ENCODE results near the gene RAET1G.
"Not testable (repeated sequence)": the region's sequence is repeated elsewhere in the genome, so short reads cannot be mapped to it uniquely, and the experiment has no call there.

Gene RAET1G

DNA sequence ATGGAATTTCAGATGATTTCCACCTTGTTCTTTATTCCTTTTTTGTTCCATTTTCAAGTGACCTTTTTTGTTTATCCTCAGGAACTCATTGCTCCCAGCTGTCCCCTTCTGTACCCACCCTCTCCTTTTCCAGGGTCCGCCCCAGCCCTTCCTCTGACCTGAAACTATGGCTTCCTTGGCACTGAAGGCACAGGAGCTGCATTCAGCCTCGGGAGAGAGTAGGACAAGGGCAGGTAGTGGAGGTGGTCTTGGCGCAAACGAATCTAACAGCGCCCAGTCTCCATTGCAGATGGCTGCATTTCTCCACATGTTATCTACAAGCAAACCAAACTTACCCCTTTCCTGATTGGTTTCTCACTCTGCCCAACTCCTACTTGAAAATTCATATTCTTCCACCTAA, 10.1 kb upstream of the RAET1G start:
- no peak for DNase-seq

DNA sequence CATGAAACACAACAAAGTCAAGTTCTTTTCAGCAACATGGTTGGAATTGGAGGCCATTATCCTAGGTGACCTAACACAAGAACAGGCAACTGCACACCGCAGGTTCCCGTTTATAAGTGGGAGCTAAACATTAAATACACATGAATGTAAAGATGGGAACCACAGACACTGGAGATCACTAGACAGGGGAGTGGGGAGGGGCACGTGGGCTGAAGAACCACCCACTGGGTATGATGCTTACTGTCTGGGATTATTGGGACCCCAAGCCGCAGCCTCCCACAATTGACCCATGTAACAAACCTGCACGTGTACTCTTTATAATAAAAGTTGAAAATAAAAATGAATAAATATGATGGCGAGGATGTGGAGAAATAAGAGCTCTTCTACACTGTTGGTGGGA, 8.6 kb upstream of the RAET1G start:
- DNase-seq, result no peak

DNA sequence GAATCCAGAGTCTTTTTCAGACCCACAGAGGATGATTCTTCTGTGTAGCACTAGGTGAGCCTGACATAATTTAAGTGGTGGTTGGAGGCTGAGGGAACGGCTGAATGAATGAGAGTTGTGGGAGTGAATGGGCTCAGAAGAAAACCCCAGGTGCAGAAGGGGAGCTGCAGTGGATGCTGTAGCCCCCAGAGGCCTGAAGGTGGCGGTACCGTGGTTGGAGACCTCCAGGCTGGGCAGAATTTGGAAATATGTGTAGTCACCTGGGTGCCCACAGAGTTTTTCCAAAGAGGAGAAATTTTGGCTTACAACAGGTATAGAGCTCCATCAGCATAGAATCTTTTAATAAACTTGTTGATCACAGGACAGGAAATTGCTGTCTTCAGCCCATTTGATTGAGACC, 6.5 kb upstream of the RAET1G start:
- peak; percentile 27 to 32 for DNase-seq

DNA sequence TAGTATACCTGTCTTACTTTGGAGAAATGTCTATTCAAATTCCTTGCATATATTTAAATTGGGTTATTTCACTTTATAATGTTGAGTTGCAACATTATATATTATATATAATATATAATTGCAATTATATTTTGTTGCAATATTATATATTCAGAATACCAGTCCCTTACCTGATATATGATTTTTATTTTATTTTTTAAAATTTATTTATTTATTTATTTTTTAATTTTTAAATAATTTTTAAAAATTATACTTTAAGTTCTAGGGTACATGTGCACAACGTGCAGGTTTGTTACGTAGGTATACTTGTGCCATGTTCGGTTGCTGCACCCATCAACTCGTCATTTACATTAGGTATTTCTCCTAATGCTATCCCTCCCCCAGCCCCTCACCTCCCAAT, 4.1 kb upstream of the RAET1G start:
- not testable (repeated sequence) for DNase-seq

DNA sequence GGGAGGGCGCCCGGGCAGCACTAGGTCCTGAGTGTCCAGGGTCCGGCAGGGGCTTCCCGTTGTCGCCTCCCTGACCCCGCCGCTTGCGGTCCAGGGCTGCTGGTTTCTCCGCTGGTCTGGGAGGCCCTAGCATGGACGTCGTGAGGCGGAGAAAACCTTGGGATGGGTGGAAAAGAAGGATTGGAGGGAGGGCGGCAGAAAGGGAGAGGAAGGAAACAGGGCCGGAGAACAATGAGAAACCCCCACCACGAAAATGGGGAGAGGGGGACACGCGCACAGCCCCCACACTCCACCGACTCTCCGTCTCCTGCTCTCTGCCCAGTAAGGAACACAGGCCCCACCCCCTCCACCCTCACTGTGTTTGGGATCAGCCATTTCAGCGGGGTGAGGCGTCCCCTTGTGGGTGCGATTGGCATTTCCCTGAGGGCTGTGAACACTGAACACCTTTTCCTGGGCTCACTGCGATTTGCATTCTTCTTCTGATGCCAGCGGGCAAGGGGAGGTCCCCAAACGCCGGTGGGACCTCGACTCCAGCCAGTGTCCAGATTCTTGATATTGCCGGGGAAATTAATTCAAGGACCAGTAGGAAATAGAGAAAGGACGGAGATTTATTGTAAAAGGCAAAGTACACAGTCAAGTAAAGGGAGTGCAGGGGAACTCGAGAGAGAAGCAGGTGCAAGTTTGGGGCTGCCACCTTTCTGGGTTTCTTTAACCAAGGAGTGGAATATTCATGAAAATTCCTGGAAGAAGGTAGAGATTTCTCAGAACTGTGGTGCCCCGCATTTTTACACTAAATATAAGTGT, 3.3 kb upstream of the RAET1G start:
- DNase-seq, result peak; percentile 84 to 88

DNA sequence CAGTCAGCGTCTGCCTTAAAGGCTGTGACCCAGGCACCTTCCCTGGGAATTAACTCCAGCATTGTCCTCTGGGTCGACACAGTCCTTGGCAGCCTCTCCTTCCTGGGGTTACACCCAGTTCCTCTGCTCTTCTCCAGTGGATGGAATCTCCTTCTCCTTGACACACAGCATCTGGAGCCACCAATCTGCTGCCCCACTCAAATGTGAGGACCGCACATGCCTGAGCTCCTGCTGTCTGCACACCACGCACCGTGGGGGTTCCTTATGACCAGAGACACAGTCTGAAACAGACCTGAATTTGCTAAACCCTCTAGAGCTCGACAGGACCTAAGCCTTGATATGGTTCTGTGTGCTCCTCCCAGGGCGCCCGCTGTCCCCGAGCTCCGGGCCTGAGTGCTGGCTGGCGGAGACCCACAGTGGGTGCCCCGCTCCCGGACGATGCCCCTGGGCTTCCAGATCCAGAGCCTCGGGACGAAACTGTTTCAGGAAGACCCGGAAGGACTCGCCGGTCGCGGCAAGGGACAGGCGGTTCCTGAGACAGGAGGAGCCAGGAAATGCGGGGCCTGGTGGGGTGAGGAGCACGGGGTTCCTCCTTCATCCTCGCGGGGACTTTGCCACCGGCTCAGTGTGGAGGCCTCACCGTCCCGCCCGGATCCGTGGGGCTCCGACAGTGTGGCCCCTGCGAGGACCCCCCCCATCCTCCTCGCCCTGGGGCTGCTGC, 2.5 kb upstream of the RAET1G start:
- peak; percentile 46 to 53 for DNase-seq

DNA sequence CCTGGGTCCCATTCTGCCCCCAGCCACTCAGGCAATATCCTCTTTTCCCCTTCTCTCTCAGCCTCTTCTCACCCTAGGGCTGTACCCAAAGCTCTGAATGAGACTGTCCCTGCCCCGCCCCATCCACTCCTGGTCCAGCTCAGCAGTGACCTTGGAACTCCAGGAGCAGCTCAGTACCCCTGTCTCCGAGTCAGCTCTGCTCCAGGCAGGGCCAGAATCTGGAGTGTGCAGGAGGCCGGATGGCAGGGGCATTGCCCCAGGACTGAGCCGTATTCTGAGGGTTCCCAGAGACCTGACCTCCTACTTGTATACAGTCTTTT, 2.0 kb upstream of the RAET1G start:
- no peak for DNase-seq

DNA sequence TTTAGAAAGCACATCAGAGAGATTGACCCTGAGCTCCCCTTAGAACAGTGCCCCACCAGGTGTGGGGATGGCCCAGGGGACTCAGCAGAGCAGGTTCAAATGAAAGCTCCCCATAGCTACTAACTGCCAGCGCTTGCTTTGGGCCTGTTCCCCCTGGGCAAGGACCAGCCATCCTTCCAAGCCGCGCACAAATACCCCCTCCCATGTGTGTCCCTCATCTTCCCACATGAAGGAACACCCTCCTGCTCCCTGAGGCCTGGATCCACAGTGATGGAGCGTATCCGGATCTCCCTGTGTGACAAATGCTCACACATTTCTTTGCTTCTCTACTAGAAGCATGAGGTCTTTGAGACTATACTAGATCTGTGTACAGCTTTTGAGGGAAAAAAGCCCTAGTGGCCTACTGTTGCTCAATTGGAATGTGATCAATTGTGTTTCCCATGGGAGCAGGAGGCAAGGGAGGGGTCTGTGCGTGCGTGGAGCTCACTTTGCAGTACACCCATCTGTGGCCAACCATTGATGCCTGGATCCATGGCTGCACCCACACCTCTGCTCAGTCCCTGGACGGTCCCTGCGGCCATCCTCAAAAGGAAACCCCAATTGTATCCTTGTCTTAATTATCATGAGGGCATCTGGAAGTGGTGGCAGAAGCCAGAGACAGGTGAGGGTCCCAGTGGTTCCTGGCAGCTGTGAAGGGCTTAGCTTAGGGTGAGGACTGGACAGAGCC, 1.4 kb upstream of the RAET1G start:
- no peak for DNase-seq

DNA sequence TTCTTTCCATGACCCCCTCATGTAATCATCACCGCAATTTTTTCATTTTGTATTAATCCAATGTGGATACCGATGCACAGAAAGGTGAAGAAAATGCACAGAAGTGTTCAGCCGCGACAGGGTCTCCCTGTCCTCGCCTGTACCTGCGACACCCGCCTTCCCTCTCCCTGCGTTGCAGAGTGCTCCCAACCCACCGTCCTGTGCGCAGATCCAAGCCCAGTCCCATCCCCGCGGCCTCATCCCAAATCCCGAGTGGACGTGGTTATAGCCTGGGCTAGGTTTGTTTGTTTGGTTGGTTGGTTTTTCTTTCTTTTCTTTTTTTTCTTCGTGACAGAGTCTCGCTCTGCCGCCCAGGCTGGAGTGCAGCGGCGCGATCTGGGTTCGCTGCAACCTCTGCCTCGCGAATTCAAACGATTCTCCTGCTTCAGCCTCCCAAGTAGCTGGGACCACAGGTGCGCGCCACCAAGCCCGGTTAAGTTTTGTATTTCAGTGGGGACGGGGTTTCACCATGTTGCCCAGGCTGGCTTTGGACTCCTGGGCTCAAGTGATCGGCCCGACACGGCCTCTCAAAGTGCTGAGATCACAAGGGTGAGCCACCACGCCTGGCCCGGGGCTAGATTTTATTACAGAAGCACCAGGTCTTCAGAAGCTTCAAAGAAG, 536 bp upstream of the RAET1G start:
- no peak for DNase-seq

DNA sequence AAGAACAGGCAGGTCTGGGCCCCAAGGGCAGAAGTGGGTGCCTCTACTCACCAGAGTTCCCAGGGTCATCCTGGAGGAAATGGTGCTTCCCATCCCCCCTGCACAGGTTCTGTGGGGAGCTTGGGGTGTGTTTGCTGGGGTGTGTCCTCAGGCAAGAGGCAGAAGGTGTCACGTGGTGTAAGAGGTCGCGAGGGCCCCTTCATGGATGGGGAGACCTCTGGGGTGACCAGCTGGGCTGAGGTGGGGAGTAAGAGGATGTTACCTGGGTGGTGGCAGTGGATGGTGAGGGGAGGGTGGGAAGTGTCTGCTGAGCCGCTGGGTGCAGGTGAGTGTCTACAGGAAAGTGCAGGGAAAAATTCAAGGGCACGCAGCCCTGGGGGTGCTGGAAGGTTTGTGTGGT, 830 bp downstream of the RAET1G start:
- not testable (repeated sequence) for DNase-seq

DNA sequence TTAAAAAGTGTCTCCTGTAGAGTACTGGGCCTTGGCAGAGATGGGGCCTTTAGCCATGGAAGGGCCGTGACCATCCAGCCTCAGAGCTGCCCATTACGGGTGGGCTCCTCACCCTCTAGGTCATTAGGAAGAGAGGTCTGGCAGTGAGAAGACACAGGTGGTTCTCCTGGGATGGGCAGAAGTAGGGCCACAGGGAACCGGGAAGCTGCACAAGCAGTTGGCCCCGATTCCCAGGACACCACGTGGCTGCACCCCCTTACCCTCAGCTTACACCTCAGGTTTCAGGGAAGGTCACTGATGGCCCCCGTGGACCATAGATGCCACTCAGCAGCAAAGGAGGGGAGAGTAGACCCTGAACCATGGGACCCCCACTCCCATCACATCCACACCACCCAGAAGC, 1.6 kb downstream of the RAET1G start:
- no peak for DNase-seq

DNA sequence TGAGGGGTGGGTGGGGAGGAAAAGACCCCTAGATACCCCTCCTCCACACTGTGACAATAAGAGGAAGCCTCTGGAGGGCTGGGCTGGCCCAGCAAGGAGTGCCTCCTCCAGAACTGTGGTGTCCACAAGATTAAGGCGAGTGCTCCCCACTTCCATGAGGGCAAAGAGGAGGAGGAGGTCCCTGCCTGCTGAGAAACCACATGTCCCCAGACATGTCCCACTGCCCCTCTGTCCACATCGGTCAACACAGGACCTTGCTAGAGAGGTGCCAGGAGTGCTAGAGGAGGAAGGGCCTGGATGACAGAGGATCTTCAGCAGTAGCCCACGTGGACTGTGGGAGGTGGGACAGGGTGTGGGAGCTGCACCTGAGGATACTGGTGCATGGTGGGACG, 3.1 kb downstream of the RAET1G start:
- no peak for DNase-seq

DNA sequence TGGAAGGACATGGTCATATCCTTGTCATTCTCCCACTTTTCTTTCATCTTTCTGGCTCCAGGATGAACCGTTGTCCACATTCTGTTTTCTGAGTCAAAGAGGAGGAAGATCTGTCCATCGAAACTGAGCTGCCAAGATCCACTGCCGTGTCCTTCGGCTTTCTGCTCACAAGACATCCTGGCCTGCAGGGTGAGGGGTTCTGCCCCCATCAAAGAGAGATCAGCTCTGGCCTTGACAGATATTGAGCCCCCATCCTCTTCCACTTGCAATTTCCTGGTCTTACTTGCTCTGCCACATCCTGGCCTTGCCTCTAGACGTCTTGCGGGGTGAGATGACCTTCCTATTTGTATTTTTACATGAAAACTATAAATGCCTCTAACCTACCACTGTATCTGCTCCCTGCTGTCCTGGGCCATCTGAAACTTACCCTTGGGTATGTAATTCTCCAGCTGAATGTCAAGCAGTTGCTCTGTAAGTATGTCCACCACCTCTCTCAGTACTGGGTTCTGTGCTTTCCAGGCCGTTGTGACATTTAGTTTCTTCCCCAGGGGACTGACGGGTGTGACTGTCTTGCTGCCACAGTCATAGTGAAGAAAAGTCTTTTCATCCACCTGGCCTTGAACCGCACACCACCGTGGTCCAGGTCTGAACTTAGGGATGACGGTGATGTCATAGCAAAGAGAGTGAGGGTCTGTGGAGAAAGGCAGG, 3.6 kb downstream of the RAET1G start:
- DNase-seq, result not testable (repeated sequence)

DNA sequence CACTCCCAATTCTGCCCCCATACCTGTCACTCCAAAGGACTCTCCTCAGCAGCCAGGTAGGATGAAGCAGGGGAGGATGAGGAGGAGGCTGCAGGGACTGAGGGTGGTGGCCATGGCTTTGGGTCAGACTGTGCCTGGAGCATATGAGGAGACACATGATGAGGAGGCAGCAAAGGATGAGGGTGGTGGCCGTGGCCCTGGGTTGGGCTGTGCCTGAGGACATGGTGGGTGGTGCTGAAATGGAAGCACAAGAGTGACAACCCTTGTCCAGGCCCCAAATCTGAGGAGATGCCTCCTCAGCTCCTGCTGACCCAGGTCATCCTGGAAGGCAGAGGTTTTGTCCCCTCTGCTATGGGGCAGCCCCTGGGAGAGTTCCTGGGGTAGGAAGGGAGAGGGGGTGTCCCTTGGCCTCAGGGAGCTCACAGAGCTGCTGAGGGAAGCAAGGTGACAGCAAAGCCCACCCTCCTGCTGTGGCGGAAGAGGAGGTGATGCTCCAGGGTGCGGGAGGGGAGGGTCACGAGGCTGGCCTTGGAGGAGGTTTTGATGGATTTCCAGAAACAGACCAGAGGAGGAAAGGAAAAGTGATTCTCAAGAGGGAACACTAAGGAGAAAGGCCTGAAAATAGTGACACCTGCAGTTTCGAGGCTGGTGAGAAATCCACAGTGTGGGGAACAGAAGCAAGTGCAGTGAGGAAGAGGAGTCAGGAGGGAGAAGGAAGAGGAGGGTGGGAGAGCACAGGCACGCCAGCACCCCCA, 4.6 kb downstream of the RAET1G start:
- no peak for DNase-seq

DNA sequence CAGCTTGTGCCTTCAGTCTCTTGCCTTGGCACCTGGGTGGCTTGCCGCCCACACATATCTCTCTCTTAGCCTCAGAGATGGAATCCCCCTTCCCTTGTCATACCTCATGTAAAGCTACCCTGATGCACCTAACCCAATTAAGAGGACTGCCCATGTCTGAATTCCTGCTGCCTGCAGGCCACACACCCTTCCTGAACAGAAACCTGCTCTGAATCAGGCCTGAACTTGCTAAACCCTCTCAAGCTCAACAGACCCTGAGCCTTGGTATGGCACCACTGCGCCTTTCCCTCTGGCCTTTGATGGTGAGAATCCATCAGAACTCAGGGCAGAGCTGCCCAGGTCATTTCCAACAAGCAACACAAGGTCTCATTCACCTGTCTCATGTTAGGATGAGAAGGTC, 5.2 kb downstream of the RAET1G start:
- DNase-seq, result no peak

DNA sequence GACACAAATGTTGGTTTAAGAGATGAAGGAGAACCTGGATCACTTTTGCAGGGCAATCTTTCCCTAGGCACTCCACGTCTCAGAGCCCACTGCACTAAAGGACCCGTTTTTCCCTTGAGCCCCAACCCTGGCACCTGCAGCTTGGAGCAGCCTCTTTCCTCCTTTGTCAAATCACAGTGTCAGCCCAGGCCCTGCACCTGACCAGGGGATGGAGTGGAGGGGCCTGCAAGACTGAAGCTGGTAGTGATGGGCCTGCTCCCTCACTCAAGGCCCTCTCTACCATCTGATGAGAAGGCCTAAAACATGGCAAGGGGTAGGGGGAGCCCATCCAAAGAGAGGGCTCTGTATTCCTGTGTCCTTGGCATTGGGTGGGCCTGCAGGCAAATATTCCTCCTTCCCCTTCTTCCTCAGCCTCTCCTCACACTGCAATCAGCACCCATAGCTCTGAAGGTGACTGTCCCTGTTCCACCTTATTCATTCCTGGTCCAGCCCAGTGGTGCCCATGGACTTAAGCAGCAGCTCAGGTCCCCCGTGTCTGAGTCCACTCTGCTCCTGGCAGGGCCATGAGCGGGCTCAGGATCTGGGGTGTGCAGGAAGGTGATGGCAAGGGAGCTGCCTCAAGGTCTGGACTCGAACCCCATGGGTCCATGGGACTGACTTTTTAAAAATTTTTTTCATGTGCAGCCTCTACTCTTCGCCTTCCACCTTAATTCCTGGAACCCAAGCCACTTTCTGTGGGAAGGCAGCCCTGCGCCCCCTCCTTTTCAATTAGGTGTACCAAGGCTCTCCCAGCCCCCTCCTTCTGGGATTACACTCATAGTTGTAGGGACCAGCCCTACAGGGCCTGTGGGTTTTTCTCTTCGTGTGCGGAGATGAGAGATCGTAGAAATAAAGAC, 6.7 kb downstream of the RAET1G start:
- no peak for DNase-seq

DNA sequence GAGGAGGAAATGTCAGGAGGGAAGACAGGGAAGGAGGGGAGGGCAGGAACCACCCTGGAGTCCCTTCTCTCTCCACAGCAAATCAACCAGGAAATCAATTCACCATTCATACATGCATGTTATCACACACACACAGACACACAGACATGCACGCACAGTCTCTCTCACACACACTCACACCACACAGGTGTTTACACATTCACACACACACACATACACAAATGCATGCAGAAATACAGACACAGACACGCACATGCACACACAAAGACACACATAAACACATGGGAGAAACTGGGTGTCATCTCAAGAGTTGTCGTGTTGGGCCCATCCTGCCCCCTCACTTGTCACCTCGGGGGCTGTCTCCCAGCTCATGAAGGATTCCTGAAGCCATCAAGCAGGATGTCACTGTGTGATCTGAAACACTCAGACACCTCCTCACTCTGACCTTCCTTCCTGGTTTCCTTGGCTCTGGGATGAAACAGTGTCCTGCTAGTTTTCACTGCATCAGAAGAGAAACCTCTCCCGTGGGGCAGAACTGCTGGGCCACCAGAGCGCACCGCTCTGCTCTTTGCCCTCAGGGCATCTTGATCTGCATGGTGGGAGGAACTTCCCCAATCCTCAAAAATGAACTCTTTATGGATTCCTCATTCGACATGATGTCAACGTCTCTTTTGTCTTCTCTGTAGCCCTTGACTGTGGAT, 9.2 kb downstream of the RAET1G start:
- DNase-seq, result no peak

DNA sequence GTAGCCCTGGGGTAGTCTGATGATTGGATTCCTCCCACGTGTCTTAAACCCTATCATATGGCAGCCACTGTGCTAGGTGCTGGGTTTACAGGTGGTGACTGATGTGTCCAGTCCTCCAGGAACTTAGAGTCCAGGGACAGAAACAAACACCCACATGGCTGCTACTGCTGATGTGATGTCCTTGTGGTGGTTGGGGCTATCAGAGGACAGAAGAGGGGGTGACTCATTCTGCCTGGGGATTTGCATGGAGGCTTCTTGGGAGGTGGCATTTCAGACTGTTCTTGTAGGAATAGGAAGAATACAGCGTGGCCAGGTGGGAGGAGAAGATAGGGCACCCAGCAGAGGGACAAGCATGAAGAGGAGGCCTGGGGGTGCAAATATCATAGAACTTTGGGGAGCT, 9.8 kb downstream of the RAET1G start:
- DNase-seq, result no peak

DNA sequence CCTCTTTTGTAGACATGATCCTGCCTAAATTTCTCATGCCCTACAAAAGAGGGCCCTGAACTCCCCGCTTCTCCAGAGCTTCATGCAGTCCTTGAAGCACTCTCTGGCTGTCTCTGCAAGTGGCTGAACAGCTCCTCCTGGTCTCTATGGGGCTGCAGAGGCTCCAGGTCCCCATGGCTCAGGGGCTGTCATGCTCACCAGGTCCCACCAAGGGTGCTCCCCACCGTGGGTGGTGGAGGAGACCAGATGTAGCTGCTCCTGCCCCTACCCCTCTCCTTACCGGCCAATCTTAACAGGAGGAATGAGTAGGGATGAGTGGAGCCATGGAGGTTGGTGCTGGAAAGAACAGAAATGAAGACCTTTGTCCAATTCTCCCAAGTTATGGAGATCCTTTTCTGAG, 10.2 kb downstream of the RAET1G start:
- not testable (repeated sequence) for DNase-seq

DNA sequence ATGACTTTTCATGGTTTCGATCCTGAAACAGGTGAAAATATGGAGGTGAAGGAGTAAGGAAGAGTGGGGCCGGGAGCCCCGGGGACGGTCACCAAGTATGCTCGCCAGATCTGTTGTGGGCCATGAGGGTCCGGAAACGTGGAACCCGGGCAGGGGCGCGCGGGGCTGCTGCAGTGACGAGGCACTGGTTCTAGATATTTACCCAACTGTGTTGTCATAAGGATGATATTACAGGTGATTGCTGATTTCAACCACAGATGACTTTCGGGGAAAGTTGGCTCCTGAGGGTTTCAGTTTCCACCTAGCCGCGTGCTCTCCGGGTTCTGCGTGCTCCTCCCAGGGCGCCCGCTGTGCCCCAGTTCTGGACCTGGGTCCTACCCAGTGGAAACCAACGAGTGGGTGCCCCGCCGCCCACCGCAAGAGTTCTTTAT, 12.2 kb downstream of the RAET1G start:
- DNase-seq, result no peak
